ENCODE data around the gene TNPO3. TPM values are rescaled to one million over a fixed set of nuclear protein-coding genes. Genes with fewer than 3 reads are reported as not detected.
A peak's percentile ranks its signal among the peaks of the same experiment; 100 is the strongest.

The TNPO3 gene
- total RNA-seq, 3 donors from 2014 or later (not counting 1 experiment from before 2014, with no cell fraction given) = 33.9 to 41.1 (median 37.9) TPM

GRCh38 chr7:128948976-128949760 lies 105.7 kb downstream of the TNPO3 start:
- Histone ChIP-seq H3K4me1 (ENCODE audit: control insufficient read depth, insufficient read depth, low read length) (peaks cover 10% of the 10 kb centered on the region), H3K27me3 (ENCODE audit: control insufficient read depth, insufficient read depth, low read length) (no peaks in the 10 kb centered on the region), H3K27ac (ENCODE audit: low read length) (no peak overlapping the region), H3K36me3 (ENCODE audit: control insufficient read depth, insufficient read depth, low read length) (peaks cover 58% of the 10 kb centered on the region), H3K4me3 (ENCODE audit: low read length) (no peak overlapping the region), H3K9me3 (ENCODE audit: control insufficient read depth, insufficient read depth, low read length) (no peaks in the 10 kb centered on the region)
- Mint-ChIP-seq H3K36me3 (no peaks in the 10 kb centered on the region), H3K27me3 (ENCODE audit: low read depth in 2 of 2) (no peaks in the 10 kb centered on the region), H3K4me1 (peaks cover 0 to 6% of the 10 kb centered on the region in 2 donors), H3K27ac (no peak overlapping the region), H3K9me3 (no peaks in the 10 kb centered on the region), H3K4me3 (no peak overlapping the region)
- ATAC-seq (peak in 1 of 3 donors; percentile 60), DNase-seq (no peak)
- TF ChIP-seq CTCF (IDR thresholded peaks at IDR 0.05) = no peak
- intact Hi-C loops (cut with micrococcal nuclease) = no loop called here
- 98% methylated on average over 4 of the region's 4 CpGs for WGBS (ENCODE audit: insufficient coverage)

- peaks cover 10% of the 10 kb centered on the region for H3K4me1 ChIP-seq (ENCODE audit: control insufficient read depth, insufficient read depth, low read length)
- H3K27me3 ChIP-seq (ENCODE audit: control insufficient read depth, insufficient read depth, low read length) = no peaks in the 10 kb centered on the region
- H3K4me1 Mint-ChIP-seq = peaks cover 0 to 6% of the 10 kb centered on the region in 2 donors
- H3K9me3 ChIP-seq (ENCODE audit: control insufficient read depth, insufficient read depth, low read length) = no peaks in the 10 kb centered on the region
- no peak overlapping the region for H3K4me3 ChIP-seq (ENCODE audit: low read length)
- no peak for TF ChIP-seq CTCF (IDR thresholded peaks at IDR 0.05)
- H3K36me3 Mint-ChIP-seq = no peaks in the 10 kb centered on the region
- no peak overlapping the region for H3K4me3 Mint-ChIP-seq
- intact Hi-C loops (cut with micrococcal nuclease) = no loop called here
- H3K27ac Mint-ChIP-seq = peak overlapping the region in 1 of 2 donors; percentile 41
- H3K36me3 ChIP-seq (ENCODE audit: control insufficient read depth, insufficient read depth, low read length) = peaks cover 51% of the 10 kb centered on the region
- DNase-seq = no peak
- H3K9me3 Mint-ChIP-seq = no peaks in the 10 kb centered on the region
- ATAC-seq = peak in 1 of 3 donors; percentile 52
- 81% methylated on average over 12 of the region's 12 CpGs for WGBS (ENCODE audit: insufficient coverage)
- H3K27ac ChIP-seq (ENCODE audit: low read length) = no peak overlapping the region
- no peaks in the 10 kb centered on the region for H3K27me3 Mint-ChIP-seq (ENCODE audit: low read depth in 2 of 2)
Observed at GRCh38 chr7:128948312-128948973, 106.5 kb downstream of the TNPO3 start.

GRCh38 chr7:128947854-128948253 lies 107.1 kb downstream of the TNPO3 start:
- TF ChIP-seq CTCF (IDR thresholded peaks at IDR 0.05) = no peak
- H3K4me1 ChIP-seq (ENCODE audit: control insufficient read depth, insufficient read depth, low read length) = peaks cover 10% of the 10 kb centered on the region
- H3K27me3 ChIP-seq (ENCODE audit: control insufficient read depth, insufficient read depth, low read length) = no peaks in the 10 kb centered on the region
- no peaks in the 10 kb centered on the region for H3K9me3 ChIP-seq (ENCODE audit: control insufficient read depth, insufficient read depth, low read length)
- Mint-ChIP-seq H3K36me3 (no peaks in the 10 kb centered on the region), H3K9me3 (no peaks in the 10 kb centered on the region), H3K27ac (peak overlapping the region in 1 of 2 donors; percentile 41), H3K4me3 (no peak overlapping the region), H3K4me1 (peaks cover 0 to 6% of the 10 kb centered on the region in 2 donors), H3K27me3 (ENCODE audit: low read depth in 2 of 2) (no peaks in the 10 kb centered on the region)
- ATAC-seq (no peak), DNase-seq (no peak)
- WGBS (ENCODE audit: insufficient coverage) = 95% methylated on average over 9 of the region's 9 CpGs
- no peak overlapping the region for H3K27ac ChIP-seq (ENCODE audit: low read length)
- H3K36me3 ChIP-seq (ENCODE audit: control insufficient read depth, insufficient read depth, low read length) = peaks cover 47% of the 10 kb centered on the region
- H3K4me3 ChIP-seq (ENCODE audit: low read length) = no peak overlapping the region
- intact Hi-C loops (cut with micrococcal nuclease) = no loop called here

Measured in natural killer cell (primary cell).